NCI-H446 treated with DMSO at 0.1 percent for 48 hours (cell line): ENCODE measurements around the gene HS3ST5.

ENCODE experiments used
- DNase-seq: peaks from one replicate; lab custom pipeline; 2025; lab: John Stamatoyannopoulos, UW

The HS3ST5 gene, protein sequence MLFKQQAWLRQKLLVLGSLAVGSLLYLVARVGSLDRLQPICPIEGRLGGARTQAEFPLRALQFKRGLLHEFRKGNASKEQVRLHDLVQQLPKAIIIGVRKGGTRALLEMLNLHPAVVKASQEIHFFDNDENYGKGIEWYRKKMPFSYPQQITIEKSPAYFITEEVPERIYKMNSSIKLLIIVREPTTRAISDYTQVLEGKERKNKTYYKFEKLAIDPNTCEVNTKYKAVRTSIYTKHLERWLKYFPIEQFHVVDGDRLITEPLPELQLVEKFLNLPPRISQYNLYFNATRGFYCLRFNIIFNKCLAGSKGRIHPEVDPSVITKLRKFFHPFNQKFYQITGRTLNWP

DNA sequence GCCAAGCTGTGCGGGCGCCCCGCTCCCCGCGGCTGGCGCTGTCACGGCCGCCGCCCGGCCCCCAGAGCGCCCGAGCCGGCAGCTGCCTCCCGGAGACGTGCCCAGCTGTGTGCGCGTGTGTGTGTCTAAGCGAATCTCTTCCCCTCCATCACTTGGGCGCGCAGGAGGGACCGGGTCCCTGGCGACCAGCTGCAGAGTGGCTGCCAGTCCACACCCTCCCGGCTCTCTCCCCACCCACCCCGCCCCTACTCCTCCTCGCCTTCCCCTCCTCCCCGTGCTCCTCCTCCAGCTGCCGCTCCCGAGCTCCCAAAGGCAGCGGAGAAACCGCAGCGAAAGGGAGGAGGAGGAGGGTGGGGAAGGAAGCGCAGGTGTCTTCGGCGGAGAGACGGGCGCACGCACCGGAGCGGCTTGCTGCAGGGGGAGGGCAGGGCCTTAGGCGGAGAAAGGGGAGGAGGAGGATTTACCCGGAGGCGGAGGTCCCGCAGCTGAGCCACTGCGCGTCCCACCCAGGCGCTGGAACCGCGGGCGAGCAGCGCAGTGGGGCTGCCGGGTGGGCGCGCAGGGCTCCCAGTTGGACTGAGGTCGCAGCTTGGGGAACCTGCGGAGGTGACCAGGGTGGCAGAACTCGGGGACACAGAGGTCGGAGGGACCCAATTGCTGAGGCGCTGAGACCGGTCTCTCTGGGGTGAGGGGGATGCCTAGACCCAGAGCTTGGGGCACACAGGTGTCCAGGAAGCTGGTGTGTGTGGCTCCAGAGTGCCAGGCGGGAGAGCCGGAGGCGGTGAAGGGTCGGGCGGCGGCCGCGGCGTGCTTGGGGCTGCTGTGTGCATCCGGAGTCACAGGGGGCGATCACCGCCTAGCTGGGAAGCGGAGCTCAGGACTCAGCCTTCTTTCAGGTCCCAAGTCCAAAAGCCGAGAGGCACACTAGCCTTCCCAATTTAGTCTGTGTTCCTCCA, at the start of gene HS3ST5:
HS3ST5 (minus strand) TSS at position 198 of the 956 bp plus-strand sequence. CDS start 280,178 bp downstream, outside the sequence.
- peak; percentile 51 for DNase-seq

DNA sequence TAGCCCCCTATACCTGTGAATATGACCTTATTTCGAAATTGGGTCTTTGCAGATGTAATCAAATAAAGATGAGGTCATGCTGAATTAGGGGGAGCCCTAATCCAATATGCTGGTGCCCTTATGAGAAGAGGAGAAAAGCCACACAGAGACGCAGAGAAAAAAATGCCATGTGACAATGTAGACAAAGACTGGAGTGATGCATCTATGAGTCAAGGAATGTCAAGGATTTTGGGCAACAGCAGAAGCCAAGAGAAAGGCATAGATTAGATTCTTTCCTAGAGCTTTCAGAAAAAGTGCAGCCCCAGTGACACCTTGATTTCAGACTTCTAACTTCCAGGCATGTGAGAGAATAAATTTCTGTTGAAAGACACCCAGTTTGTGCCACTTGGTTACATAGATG, 47.4 kb upstream of the HS3ST5 start:
- DNase-seq: no peak

GRCh38 chr6:114389111-114389510, 46.3 kb upstream of the HS3ST5 start:
- DNase-seq: peak; percentile 19

DNA sequence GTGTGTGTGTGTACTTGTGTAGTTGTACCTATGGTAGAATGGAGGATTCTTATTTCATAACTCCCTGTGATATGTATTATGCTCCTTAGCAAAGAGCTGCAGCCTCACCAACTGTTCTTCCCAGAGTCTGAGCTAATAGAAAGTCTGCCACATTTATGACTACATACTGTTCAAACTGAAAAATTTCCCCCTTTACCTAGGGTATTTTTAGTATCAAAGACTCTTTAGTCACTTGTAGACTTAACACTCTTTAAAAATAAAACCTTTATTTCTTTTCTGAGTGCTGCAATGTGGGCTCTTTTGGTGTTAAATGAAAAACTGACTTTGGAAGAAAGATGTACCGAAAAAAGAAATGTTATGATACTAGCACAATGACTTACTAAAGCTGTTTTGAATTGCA, 39.6 kb upstream of the HS3ST5 start:
- no peak for DNase-seq

DNA sequence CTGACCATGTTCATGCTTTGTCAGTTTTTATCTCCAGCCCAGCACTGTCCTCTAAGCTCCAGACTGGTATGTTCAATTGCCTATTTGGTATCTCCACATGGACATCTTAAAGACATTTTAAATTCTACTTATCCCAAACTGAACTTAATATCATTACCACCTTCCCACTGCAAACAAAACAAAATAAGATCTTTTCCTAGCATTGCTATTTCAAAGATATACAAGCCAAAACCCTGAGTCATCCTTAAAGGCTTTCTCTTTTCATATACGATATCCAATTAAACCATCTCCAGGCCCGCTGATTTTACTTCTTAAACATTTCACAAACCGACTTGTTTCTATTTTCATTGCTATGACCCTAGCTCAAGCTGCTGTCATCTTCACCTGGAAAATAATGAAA, 35.1 kb upstream of the HS3ST5 start:
- DNase-seq: no peak

GRCh38 chr6:114376611-114377175, 33.9 kb upstream of the HS3ST5 start:
- DNase-seq: no peak

DNA sequence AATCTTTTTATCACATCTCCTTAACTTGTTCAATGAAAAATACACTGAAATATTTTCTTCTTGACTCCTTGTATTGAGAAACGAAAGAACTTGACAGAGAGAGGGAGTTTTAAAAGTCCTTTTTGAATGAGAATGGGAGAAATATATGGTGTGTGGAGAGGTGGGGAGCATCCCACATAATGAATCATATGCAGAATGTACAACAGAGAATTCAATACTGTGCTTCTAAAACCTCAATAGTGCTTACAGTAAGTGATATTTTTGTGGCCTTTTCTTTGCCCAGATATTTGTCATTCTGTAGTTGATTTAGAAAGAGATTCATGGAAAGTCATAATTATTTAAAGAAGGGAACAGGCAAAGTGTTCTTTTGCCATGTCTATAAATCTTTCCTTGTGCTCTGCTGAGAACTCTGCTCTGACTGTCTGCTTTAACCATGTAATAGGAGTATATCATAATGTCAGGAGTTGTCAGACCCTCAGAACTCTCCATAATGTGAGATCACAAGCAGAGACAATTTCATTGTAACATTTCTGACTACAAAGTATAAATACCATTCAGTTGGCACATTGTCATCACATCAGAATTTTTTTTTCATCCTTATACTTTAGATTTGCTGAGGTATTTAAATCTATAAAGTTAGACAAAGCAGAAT, 32.8 kb upstream of the HS3ST5 start:
- no peak for DNase-seq

GRCh38 chr6:114367315-114367961, 24.6 kb upstream of the HS3ST5 start:
- no peak for DNase-seq

DNA sequence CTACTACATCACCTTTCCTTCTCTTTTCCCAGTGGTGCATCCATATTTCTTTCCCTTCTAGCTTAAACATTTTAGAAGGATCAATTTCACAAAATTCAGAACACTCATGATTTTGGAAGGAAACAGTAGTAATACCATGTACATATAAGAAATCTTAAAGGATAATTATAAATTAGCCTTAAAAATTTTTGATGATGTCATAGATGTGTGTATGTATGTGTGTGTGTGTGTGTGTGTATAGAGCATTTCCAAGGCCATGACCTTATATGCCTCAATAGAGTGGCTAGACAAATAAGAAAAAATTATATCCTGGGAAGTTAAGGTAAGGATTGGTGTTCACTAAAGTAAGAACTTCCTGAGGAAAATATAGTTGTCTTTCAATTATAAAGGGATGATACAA, 24.1 kb upstream of the HS3ST5 start:
- no peak for DNase-seq

DNA sequence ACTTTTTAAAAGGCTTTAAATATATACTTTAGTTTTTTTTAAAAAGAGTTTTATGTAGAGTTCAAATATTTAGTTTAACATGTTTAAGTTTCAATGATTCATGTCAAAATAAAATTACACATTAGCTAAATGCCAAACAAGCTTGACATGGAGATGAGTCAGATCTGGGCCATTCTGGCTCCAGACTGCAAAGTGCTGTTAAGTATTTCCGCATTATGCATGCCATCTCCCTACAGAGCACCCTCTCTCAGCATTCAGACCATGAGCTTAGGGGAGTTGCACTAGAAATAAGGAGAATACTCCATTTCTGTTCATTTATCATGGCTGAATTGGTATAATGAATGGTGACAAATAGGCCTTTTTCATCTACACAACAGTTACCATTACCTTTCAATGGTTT, 21.5 kb upstream of the HS3ST5 start:
- DNase-seq: peak; percentile 25

DNA sequence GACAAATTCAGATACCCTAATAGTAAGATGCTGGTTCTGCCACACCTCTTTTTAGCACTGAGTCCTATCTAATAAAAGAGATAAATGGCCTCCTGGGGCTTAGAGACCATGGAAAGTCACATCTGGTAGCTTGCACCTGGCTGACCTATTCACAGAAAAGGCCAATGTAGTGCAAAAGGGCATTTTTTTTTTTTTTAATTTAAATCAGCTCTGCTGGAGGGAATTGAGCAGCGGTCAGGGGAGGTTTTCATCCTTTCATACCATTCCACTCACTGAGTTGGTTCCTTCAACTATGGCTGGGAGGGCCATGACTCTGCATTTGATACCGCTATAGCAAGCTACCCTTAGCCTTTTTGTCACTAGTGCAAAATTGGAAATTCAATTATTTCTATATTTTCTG, 20.1 kb upstream of the HS3ST5 start:
- no peak for DNase-seq

DNA sequence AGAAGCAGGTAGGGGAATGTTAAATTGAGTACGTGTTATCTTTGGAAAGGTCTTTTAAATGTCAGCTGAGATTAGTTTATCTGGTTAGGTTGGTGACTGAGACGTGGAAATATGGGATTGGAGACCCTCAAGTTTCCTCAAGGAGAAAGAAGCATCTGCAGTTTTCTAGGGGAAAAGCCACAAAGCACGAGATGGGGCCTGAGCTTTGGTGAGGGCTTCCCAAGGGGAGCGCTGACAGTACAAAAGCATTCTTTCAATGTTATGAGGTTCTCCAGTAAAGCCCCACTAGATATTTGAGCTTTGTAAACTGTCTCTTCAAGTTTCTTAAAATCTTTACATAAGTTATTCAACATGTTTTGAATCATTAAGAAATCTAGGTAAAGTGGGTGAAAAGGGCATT, 19.6 kb upstream of the HS3ST5 start:
- no peak for DNase-seq

DNA sequence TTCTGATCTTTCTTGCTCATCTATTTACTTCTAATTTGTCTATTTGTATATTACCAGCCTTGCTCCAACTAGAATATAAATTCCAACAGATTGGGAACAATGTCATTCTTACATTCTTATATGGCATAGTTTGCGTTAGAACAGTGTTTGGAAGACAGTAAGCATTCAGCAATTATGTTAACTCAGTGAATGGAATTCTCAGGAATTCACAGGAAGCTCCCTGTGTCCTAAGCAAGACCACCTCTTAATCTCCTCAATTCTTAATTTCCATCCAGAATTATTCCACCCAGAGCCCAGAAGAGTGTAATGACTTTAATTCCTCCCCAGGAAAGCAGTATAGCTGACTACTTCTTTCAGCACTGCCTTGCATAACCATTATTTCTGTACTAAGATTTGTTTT, 18.2 kb upstream of the HS3ST5 start:
- DNase-seq: no peak

DNA sequence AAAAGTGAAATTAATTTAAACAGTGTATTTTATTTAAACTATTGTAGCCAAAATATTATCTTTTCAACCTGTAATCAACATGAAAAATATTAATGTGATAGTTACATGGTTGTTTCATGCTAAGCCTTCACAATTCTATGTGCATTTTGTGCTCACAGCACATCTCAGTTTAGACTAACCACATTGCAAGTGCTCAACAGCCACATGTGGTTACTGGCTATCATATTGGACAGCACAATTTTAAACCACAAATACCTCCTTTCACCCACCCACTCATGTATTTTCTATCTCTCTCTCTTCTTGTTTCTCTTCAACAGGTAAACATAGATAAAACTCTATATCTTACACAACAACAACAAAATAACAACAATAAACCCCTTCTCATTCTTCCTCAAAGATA, 12.5 kb upstream of the HS3ST5 start:
- no peak for DNase-seq

DNA sequence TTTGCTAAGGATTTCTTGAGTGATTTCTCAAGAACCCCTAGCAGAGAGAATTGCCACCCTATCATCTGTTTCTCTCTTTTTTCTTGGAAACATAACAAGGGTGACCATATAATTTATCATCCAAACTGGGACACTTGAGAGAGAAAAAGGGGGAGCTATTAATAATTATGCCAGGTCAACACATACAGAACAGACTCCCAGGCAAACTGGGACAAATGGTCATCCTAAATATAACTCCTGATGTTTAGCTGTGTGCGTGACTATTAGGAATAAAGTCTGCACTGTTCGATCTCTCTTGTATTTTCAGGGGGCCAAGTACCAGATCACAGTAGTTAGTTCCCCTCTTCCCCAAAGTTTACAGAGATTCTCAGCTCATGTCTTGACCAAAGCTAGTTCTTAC, 11.7 kb upstream of the HS3ST5 start:
- DNase-seq: no peak

- DNase-seq: no peak
These were observed 3.6 kb upstream of the HS3ST5 start for GRCh38 chr6:114346451-114346850.

- DNase-seq: no peak
These were observed 2.1 kb upstream of the HS3ST5 start for GRCh38 chr6:114344971-114345275.

GRCh38 chr6:114344246-114344970, 1.6 kb upstream of the HS3ST5 start:
- no peak for DNase-seq

GRCh38 chr6:114343782-114344144, 940 bp upstream of the HS3ST5 start:
- no peak for DNase-seq

- DNase-seq: no peak
These were observed 567 bp downstream of the HS3ST5 start for GRCh38 chr6:114342086-114342825.

GRCh38 chr6:114339706-114340105, 3.1 kb downstream of the HS3ST5 start:
- no peak for DNase-seq
